ENCODE results near the gene GCK.

- no peak for TF ChIP-seq EZH2 (IDR thresholded peaks at IDR 0.05; ENCODE audit: borderline replicate concordance, low read depth, low read length, poor library complexity, severe bottlenecking)
- TF ChIP-seq CTCF (conservative IDR thresholded peaks at IDR 0.05; ENCODE audit: low read depth, low read length): no peak
Observed at GRCh38 chr7:44154703-44155102, 34.5 kb downstream of the GCK start.
